Stimulated activated CD8-positive, alpha-beta memory T cell treated with anti-CD3 and anti-CD28 coated beads, Interleukin-7, amount 100 ng/mL, for 24 hours (primary cell): ENCODE measurements around the gene SCRN1.

Experiments used
- DNase-seq: peaks from one replicate; pipeline ENCODE4 v3.0.0-alpha.2; 2020; ENCODE audit warnings: low read depth

Gene SCRN1

DNA sequence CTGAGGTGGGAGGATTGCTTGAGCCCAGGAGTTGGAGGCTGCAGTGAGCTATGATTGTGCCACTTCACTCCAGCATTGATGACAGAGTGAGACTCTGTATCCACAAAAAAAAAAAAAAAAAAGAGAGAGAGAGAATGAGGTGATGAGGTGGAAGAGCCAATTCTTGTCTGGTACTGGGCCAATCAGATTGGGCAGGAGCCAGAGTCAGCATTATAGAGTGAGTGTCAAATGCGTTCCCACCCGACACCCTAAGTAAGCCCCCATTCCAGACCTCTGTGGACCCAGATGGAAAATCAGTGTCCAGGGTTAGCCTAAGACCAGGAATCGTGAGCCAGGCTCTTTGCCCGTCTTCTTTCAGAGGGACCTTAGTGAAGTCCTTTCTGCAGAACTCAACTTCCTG lies 99.3 kb downstream of the SCRN1 start:
- DNase-seq, result no peak

DNA sequence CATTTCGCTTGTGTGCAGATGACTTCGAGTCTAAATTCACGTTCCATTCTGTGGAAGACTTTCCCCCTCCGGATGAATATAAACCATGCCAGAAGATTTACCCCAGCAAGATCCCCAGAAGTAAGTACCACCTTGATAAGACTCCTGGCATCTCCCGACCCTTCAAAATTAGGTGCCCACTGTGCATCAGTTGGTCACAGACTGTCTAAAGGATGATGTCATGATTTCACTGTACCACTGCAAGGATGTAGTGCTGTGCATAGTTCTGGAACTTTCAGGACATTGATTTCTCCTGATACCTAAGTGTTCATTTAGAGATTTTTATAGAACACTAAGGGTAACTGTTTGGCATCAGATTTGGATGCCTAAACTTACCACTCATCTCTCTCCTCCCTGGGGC lies 100.3 kb downstream of the SCRN1 start:
- DNase-seq, result no peak

DNA sequence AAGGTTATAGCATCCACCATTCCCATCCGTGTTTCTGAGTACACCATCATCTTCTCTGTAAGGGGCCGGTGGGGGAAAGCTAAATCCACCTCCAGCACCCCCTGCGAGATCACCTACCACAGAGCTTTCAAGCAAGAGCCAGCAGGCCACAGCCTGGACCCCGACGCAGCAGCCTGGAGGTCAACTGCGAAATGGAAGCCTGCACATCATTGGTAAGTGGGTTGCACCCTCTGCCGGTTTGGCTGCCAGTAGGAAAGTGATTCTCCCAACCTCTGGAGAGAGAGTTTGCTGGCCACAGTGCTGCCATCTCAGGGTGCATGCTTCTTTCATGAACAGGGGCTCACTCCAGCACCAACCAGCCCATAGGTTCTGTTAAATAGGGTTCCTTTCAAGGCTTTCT lies 101.6 kb downstream of the SCRN1 start:
- no peak for DNase-seq

DNA sequence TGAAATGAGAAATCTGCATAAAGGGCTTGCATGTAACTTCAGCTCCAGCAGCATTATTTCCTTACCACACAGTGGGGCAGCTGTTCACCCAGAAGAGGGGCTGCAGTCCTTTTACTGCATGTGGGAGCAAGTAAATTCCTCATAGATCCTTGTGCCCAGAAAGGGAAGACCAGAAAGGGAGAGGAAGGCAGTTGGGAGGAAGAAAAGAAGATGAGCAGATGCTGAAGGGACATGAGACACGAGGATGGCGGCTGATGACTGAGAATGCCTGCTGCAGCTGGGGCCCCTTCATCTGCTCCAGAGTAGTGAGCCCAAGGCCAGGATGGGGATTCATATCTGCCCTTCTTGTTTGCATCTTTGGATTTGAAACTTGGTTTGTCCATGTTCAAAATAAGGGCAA lies 102.8 kb downstream of the SCRN1 start:
- DNase-seq, result no peak

DNA sequence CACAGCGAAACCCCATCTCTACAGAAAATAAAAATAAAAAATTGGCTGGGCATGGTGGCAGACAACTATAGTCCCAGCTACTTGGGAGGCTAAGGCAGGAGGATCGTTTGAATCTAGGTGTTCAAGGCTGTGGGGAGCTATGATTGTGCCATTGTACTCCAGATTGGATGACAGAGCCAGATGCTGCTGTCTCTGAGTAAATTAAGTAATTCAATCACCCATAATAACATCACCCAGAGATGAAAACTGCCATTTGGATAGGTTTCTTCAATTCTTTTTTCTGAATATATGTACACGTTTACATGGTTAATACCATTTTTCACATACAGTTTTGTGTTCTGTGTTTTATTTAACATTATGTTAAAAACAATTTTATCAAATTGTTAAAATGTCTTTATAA lies 104.0 kb downstream of the SCRN1 start:
- no peak for DNase-seq

DNA sequence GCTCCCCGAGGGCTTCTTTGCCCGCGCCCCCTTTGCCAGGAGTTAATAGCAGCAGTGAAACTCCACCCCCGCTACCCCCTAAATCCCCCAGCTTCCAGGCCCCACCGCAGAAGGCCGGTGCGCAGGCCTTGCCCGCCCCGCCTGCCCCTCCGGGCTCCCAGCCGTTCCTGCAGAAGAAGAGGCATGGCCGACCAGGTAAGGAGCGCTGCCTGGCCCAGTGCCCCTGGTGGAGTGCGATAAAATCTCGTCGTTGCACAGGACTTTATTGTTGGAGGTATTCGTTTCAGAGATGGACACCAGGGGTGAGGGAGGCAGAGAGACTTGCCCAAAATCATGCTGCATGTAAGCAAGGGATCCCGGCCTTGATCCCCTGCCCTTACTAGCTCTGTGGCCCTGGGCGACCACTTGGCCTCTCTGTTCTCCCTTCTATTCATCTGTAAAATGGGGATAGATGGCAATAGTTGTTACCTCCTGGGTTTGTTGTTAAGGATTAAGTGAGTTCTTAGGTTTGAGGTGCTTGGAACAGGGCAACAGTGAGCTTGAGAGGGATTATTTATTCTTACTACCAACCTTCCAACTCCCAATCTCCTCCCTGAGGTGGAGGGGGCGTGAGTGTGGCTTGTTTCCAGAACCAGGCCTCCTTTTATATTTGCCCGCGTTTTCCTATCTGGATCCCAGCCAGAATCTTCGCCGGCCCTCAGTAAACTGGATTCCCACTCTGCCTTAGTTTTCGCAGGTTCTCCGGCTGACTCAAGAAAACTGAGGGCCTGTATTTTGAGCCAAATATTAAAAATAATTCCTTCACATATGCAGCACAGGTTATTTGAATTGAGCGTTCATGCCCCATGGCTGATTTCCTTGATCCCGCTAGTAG lies 105.0 kb downstream of the SCRN1 start:
- no peak for DNase-seq

DNA sequence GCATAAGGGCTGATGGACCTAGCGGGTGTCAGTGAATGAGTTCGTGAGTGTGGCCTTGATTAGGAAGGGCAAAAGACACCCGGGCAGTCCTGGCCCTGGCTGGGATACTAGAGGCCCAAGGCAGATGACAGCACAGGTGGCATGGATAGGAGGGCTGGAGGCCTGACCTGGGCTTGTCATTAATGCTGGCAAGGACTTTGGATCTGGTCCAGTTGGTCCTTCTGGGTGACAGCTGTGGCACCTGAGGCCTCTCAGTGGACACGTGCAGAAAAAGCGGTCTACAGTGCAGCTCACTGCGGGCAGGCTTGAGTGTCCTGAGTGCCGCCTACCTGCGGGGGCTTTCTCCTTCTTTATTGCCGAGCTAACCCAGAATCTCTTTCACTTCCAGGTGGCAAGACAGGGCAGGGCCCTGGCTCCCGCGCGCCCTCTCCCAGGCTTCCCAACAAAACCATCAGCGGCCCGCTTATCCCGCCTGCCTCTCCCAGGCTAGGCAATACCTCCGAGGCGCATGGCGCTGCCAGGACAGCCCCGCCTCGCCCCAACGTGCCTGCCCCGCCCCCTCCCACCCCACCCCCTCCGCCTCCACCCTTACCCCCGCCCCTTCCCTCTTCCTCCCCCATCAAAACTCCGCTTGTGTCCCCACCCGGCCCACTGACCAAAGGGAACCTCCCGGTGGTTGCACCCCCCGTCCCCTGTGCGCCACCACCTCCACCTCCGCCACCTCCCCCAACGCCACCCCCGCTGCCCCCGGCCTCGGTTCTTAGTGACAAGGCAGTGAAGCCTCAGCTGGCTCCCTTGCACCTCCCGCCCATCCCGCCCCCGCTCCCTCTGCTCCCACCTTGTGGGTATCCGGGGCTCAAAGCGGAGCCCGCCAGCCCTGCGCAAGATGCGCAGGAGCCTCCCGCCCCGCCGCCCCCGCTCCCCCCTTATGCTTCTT lies 105.9 kb downstream of the SCRN1 start:
- no peak for DNase-seq

DNA sequence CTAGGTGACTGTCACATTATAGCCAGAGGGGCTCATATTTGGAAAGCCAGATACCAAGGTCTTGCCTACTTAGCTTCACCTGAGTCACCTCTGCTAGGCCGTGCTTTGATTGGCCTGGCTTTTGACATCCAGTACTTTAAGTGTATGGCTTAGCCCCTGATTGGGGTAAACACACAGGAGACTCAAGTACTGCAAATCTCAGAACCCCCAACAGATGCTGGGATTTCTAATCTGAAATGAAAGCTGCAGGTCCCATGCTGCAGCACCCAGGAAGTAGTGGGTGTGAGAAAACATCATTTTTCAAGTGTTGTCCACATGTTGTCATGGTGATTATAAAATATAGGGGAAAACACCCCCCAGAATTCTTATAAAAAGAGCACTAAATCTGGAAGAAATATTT lies 107.1 kb downstream of the SCRN1 start:
- no peak for DNase-seq

DNA sequence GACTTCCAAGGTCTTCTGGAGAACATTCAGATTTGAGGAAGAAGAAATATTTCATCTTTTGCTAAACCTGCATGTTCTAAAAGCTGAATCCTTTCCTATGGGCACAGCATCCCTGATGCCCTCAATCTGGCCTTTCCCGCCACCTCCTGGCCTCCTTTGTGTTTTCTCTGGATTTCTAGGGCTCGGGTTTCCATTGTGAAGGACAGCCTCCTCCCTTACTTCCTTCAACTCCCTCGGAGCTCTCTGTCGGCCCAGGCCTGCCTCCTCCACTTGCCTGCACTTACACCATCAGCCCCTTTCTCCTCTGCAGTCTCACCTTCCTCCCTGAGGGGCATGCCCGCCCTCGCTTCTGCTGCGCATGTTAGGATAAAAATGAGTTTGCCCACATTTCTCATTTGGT lies 107.9 kb downstream of the SCRN1 start:
- no peak for DNase-seq

DNA sequence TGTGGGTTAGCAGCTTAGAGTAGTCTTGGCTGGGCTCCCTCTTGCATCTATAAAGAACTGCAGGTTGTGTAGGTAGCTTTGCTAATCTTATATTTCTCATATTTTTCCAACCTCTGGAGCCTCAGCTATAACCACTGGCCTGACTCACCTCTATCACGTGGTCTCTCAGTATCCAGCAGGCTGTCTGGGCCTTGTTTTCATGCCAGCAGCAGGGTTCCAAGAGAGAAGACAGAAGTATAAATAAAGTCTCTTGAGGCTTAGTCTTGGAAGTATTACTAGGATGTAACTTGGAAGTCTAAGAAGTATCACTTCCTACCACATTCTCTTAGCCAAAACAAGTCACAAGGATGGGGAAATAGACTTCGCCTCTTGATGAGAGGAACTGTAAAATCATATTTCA lies 110.0 kb downstream of the SCRN1 start:
- DNase-seq, result no peak

DNA sequence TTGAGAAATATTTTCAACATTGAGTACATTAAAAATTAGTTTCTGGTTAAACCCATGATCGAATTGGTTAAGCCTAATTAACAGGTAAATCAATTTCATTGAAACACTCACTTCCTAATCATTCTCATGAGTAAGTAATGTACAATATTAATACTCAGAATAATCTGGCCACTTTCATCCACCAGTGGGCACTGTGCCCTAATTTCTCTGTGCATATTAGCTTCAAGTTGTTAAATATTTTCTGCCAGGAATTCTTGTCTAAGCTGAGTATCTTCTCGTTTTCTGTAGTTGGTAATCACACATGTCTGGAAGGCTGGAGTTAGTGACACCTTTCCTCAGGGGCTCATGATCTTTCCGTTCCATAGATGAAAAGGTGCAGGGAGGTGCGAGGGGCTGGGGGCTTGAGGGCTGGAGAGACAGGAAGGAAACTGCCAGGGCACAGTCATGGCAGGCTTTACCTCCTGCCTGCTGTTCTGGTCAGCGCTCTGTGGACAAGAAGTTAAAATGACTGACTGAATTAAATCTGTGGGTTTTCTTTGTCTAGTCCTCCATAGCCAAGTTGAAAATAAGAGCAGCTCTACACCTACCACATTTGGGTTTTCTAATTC lies 111.4 kb downstream of the SCRN1 start:
- no peak for DNase-seq

DNA sequence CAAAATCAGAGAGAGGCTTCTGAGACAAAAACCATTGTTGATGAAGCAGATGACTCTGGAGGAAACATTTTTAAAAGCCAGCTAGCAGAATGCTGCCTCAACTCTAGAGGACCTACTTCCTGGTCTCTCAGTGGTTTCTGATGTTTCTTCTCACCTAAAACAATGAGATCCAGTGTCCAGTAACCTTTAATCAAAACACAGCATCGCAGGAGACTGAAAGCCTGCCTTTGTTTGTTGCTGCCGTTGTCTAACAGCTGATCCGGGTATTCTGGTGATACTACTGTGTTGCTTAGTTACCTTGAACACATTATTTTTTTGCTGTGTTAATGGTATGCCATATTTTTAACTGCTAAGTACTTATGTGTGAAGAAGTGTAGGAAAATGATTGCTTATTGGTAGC lies 112.4 kb downstream of the SCRN1 start:
- no peak for DNase-seq

DNA sequence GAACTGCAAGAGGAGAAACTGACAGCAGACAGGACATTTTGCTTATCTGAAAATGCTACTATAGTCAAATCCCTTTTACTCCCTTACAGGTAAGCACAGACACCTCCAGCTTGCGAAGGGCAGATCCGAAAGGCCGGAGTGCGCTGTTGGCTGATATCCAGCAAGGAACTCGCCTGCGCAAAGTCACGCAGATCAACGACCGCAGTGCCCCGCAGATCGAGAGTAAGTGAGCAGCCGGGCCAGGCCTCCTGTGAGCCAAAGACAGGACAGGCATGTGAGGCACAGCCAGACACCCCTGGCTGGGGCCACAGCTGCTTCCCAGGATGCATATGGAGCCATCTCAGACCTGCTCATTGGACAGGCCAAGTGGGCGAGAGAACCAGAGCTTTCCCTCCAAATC lies 113.9 kb downstream of the SCRN1 start:
- no peak for DNase-seq

DNA sequence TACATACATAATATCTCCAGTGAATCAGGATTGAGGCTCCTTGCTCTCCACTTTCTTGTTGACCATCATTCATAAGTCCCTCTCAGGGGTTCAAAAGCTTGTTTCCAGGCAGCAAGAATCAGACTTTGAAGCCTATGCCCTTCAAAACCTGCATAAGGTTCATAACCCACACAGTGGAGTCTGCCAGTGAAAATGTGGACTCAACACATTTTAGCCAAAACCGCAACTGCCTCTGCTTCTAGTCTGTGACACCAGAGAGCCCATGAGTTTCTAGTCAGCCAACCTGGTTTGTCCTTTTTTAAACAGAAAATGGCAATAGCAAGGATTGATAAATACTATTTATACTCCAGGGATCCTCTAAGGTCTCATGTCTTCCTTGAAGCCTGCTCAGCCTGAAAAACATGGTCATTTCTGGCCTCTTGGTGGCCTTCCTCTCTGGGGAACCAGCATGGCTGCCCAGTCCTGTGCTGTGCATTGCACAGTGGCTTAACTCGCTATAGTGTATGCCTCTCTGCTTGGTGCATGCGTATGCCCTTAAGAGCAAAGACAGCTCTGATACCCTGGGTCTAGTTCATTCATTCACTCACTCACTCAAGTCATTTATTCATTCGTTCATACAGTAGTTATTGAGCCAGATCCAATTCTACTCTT lies 115.8 kb downstream of the SCRN1 start:
- DNase-seq, result no peak

DNA sequence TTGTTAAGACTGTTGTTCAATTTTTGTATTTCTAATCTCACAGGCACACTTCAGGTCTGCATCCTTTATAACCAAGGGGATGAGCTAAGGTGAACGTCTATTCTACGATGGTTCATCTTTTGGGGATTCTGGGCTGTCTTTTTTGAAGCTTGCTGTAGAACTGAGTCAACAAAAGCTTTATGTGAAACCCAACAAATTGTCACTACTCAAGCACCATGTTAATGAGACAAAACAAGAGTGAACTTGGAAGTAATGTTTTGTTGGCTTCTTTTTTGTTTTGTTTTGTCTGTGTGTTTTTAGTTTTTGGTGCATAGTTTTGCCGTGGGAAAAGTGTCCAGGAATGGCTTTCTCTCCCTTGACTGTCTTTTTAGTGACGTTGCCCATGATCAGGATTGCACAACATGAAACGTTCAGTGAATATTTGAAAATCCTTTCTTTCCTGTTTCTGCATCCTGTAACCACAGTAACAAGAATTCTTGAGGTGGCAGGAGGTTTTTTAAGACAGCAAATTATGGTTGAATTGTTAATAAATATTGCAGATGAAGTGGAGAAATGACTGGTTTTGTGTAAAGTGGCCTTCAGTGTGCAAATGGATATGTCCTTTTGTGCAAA lies 117.7 kb downstream of the SCRN1 start:
- DNase-seq, result no peak
